Adrenal gland (tissue), 5 donors: Measurements from ENCODE around the gene CPA4.

ENCODE experiments used
- CTCF ChIP-seq, 6 experiments: fragments of 450-650 bp in 4 of 6; fragments of 200-600 bp in 2 of 6; sonication (generic) in 1 of 6; IDR thresholded peaks; 1 replicate in 5 of 6; 2 replicates in 1 of 6; pipeline versions ENCODE4 v1.5.1 to v1.8.0; 2016 to 2021; ENCODE audit warnings: antibody characterized with exemption in 6 of 6, mild to moderate bottlenecking in 2 of 6, moderate library complexity in 1 of 6
- POLR2A ChIP-seq, 2 donors: fragments of 450-650 bp; IDR thresholded peaks; one replicate each; pipeline ENCODE4 v1.6.1; 2017; ENCODE audit warnings: antibody characterized with exemption in 2 of 2, mild to moderate bottlenecking in 2 of 2, moderate library complexity in 1 of 2
- donor health status: DM: no; HTN: no; CAD: no.

DNA sequence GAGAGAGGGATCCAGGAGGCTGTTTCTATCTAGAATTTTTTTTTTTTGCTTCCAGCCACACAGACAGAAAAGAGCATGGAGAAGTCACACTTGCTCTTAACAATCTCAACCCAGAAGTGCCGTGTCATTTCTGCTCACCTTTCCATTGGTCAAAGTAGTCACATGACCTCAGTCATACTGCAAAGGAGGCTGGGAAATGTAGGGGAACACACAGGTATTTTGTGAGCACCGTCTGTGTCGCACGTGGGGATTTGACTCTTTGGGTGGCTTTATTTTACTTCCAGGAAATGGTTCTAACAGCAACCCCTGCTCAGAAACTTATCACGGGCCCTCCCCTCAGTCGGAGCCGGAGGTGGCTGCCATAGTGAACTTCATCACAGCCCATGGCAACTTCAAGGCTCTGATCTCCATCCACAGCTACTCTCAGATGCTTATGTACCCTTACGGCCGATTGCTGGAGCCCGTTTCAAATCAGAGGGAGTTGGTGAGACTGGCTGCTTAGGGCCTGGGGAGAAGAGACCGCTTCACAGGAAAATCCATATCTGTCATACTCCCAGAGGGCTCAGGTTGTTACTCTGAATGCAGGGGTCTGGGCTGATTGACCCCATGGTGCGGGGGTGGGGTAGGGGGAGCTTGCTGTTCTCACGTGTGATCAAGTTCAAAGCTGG is 74.3 kb downstream of the CPA4 start:
- TF ChIP-seq CTCF (IDR thresholded peaks at IDR 0.05) = no peak
- no peak for TF ChIP-seq POLR2A (IDR thresholded peaks at IDR 0.05)
